NCI-H2081 treated with DMSO at 0.1 percent for 48 hours (cell line): Measurements from ENCODE around the gene DCAF4L1.

Experiments used
- DNase-seq: peaks from one replicate; lab custom pipeline; 2025; lab: John Stamatoyannopoulos, UW

Gene DCAF4L1, protein sequence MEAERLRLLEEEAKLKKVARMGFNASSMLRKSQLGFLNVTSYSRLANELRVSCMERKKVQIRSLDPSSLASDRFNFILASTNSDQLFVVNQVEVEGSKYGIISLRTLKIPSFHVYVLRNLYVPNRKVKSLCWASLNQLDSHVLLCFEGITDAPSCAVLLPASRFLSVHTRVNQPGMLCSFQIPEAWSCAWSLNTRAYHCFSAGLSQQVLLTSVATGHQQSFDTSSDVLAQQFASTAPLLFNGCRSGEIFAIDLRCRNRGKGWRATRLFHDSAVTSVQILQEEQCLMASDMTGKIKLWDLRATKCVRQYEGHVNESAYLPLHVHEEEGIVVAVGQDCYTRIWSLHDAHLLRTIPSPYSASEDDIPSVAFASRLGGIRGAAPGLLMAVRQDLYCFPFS

DNA sequence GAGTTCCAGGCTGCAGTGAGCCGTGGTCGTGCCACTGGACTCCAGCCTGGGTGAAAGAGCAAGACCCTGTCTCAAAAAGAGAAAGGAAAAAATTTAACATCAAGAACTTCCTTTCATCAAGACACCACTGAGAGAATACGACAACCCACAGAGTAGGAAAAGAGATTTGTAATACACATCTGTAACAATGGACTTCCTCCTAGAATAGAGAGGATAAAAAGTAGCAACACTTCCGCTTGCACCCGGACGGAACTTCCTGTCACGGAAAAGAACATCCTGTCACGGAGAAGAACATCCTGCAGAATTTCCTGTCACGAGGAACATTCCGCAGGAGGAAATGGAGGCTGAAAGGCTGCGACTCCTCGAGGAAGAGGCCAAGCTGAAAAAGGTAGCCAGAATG is at the start of gene DCAF4L1:
Gene DCAF4L1, plus strand, starts transcription at position 301 of the 400 bp plus-strand sequence. Its CDS starts 37 bp downstream, at position 338.
- no peak for DNase-seq

DNA sequence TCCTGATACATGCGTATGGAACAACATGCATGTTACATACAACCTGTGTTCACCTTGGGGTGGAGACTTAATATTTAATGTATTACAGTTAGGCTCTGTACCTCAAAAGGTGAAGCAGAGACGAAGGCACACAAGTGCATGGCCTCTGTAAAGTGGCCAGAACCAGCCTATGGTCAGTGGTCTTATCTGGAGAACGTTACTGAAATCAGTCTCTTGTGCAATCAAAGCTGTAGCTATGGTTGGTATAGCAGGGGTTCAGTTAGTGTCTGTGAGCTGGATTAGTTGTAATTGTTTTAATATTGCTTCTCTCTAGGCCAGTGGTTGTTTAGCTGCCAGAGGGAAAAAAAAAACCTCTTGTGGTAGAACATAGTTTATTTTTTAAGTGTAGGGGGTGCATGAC is 48.6 kb upstream of the DCAF4L1 start:
- DNase-seq: no peak

DNA sequence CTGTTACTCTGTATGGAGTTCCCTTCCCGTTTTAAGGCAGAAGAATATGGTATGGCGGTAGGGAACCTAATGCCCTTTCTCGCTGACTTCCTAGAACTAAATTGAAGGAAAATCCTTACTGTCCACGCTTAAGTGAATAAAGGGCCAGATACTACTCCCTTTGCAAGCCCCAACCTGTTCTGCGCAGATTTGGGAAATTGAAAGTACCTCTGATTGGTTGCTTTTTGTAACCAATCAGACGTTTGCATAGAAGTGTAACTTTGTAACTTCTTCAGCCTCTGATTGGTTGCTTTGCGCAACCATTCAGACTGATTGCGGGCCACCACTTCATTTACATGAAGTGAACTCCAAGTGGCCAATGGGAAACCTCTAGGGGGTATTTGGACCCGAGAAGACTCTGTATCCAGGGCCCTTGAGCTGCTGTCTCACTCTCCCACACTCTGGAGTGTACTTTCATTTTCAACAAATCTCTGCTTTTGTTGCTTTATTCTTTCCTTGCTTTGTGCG is 47.5 kb upstream of the DCAF4L1 start:
- peak; percentile 37 for DNase-seq

DNA sequence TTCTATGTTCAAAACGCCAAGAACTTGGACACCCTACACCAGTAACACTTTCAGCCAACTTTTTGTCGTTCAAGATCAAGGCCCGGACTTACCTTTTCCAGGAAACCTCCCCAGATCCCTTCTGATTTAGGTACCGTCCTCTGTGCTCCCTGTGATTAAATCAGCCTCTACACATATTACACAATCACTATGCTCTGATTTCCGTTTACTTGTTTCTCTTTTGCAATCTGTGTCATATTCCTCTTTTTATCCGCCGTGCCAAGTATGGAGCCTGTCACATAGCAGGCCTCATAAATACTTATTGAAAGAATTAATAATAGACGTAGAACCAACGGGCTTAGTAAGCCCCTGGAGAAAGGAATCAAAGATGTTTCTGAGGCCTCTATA is 47.0 kb upstream of the DCAF4L1 start:
- no peak for DNase-seq

DNA sequence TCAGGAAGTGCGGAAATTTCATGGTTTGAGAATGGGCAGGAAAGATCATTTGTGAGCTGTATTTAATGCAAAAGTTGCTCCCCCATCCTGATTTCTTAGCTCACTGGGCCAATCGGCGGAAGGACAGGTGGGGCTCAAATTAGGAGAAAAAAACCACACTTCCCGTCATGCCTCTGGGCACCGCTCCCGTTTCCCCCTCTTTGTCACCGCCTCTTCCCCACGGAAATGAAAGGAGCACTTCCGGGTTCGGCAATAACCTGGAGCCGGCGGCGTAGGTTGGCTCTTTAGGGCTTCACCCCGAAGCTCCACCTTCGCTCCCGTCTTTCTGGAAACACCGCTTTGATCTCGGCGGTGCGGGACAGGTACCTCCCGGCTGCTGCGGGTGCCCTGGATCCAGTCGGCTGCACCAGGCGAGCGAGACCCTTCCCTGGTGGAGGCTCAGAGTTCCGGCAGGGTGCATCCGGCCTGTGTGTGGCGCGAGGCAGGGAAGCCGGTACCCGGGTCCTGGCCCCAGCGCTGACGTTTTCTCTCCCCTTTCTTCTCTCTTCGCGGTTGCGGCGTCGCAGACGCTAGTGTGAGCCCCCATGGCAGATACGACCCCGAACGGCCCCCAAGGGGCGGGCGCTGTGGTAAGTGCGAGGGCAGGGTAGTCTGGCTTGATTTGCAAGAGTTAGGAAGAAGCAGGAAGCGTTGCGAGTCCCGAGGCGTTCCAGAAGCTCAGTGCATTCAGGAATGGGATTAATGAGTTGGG is 46.5 kb upstream of the DCAF4L1 start, which contains the start of gene TMEM33:
Gene TMEM33, plus strand, starts transcription at position 529 of the 751 bp plus-strand sequence. Its CDS starts 56 bp downstream, at position 585.
- peak; percentile 91 for DNase-seq

DNA sequence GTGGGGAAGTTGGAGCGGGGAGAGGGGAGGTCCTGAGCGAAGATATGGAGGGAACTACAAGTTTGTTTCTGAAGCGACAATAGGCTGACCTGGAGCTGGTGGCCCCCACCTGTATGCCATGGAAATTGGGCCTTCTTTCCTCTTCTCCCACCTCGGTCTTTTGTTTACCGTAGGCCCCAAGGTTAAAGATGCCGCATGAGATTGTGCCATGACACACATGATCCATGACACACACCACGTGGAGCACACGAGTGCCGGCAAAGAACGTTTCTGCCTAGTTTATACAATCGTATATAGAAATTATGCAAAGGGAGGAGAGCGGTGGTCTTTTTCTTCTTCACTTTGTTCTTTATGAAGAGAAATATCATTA is 45.9 kb upstream of the DCAF4L1 start:
- DNase-seq: no peak

DNA sequence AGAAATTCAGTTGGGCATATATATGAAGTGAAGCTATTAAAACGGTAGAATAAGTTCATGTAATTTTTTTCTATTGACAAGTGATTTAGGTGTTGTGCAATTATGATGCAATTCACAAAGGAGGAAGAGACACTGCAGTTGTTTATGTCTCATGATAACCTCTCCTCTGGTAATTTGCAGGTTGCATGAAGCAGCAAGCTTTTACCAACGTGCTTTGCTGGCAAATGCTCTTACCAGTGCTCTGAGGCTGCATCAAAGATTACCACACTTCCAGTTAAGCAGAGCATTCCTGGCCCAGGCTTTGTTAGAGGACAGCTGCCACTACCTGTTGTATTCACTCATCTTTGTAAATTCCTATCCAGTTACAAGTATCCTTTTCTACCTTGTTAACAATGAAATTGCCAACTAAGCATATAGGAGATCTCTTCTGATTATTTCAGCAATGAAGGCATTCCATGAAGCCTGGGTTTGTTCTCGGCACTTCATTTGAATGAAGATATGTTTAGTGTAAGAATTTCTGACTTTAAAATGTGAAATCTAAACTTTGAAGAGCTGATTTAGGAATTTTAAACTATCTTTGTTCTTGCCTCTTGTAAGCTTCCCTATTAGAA is 42.4 kb upstream of the DCAF4L1 start:
- DNase-seq: no peak

DNA sequence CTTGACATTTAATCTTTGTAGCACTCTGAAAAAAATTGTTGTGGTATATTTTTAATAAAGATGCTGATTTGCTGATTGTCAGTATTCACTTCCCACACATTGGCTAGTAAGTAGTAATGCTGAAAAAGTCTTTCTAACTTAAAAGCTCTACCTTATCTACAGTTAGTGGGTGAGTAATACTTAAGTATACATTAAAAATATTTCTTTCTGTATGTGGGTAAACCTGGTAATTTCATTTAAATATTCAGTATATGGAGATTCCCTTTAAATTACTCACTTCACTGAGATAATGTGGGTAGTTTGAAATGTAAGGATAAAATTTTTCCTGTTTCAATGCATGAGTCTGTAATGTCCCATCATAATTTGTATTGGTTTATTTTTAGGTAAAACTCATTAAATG is 40.7 kb upstream of the DCAF4L1 start:
- DNase-seq: no peak

DNA sequence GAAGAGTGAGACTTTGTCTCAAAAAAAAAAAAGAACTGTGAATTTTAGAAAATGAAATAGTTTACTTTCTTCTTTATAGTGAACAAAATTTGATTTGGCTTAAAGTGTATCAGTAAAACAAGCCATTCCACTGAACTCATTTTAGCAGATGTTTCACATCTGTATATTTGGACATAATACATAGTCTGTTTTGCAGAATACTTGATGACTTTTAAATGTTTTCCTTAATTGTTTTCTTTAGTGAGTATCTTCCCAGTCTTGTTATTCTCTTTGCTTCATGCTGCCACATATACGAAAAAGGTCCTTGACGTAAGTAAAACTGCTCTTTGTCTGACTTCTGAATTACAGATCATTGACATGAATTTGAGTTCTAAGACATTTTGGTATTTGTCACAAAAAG is 38.0 kb upstream of the DCAF4L1 start:
- DNase-seq: no peak

DNA sequence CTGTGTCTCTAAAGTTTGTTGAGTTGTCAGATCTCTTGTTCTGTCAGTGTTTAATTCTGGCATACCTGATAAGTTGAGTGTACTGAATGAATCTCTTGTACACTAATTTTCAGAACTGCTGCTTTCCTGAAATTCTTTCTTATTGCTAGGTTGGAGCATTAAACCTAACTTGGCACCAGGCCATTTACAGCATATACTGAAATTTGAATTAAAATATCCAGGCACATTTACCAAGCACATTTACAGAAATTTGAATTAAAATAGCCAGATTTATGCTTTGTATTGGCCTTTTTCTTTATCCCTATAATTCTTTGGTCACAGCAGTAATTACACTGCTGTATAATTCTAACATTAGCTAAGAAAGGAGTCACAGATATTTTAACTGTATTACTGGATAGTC is 37.5 kb upstream of the DCAF4L1 start:
- DNase-seq: no peak

DNA sequence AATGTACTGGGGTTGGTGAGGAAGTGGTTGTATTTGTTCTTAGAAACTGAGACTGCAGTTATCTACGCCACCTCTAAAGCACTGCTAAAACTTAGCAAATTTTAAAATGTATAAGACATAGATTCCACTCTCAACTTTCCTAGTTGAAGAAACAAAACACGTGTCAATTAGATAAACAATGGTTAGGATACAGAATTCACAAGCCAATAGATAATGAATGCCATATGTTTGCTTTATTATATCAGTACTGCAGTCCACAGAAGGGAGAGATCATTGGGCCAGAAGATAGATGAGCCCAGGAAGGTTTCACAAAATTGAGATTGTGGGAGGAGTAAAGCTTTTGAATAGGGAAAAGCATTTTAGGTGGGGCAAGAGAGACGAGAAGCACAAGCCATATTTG is 32.0 kb upstream of the DCAF4L1 start:
- DNase-seq: no peak

DNA sequence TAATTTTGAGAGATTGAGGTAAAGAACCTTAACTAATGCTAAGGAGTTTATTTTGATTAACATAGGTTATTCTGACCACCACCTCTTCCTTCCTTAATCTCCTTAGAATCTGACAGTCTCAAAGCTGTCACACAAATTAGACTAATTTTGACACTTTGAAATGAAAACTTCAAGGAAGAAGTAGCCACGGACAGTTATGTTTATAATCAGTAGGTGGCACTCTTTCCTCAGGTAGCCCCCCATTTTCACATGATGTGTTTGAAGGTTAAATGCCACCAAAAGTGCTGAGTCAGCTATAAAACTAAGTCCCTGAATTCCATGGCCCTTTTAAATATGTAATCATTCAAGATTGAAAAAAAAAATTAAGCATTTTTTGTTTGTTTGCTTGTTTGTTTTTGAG is 23.9 kb upstream of the DCAF4L1 start:
- DNase-seq: no peak

DNA sequence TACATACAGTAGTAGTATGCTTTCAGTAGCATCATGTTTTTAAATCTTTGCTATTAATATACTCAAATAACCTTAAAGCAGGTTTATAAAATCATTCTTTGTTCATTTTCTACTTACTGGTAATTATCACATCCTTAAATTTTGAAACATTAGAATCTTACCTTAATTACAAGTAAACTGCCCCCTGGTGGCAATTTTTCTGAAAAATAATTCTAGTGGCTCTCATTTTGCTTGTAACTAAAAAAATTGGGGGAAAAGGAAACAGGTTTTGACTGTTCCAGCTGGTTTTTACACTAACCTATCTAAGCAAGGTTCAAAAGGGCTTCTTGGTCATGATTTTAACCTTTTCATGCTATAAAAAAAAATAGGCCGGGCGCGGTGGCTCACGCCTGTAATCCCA is 18.5 kb upstream of the DCAF4L1 start:
- no peak for DNase-seq

DNA sequence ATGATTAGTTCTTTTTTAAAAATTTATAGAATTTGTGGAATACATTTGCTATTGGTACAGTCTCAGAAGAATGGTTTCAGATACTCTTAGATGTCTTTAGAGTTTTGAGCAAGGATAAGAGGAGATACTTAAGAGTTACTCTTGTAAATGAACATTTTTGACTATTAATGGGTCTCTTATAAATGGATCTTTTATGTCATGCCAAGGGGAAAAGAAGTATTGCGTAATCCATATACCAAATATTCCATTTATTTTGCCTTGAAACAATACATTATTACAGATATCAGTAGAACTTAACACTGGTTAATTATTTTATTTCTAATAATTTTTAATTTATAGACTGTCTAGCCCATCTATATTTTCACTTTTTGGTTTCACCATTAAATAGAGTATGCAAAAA is 17.2 kb upstream of the DCAF4L1 start:
- no peak for DNase-seq

DNA sequence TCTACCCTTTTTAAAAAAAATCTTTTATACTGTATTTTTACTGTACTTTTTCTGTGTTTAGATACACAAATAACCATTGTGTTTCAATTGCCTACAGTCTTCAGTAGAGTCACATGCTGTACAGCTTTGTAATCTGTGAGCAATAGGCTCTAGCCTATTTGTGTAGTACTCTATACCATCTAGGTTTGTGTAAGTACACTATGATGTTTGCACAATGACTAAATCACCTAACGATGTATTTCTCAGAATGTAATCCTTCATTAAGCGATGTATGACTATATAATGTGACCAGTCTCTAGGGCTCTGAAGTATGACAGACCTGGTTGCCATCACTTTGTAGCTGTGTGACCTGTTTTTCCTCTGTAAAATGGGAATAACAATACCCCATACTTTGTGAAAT is 14.2 kb upstream of the DCAF4L1 start:
- DNase-seq: no peak

DNA sequence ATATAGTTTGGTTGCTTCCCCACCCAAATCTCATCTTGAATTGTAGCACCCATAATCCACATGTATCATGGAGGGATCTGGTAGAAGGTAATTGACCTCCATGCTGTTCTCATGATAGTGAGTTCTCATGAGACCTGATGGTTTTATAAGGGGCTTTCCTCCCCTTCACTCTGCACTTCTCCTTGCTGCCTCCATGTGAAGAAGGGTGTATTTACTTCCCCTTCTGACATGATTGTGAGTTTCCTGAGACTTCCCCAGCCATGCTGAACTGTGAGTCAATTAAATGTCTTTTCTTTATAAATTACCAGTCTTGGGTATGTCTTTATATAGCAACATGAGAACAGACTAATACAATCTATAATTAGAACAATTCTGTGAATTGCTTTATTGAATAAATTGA is 11.9 kb upstream of the DCAF4L1 start:
- DNase-seq: no peak

DNA sequence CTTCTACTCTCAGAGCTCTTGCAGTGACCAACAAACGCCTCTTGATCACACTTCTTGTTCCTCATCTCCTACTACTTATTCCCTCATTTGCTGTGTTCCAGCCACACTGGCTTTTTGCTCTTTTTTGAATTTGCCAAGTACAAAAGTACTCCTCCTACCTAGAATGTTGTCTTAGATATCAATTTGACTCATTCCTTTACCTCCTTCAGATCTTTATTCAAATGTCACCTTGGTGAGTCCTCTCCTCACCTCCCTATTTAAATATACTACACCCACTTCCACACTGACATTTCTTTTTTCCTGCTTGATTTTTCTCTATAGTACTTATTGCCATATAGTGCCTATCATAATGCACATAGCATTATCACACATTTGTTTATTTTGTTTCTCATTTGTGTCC is 6.2 kb upstream of the DCAF4L1 start:
- no peak for DNase-seq

DNA sequence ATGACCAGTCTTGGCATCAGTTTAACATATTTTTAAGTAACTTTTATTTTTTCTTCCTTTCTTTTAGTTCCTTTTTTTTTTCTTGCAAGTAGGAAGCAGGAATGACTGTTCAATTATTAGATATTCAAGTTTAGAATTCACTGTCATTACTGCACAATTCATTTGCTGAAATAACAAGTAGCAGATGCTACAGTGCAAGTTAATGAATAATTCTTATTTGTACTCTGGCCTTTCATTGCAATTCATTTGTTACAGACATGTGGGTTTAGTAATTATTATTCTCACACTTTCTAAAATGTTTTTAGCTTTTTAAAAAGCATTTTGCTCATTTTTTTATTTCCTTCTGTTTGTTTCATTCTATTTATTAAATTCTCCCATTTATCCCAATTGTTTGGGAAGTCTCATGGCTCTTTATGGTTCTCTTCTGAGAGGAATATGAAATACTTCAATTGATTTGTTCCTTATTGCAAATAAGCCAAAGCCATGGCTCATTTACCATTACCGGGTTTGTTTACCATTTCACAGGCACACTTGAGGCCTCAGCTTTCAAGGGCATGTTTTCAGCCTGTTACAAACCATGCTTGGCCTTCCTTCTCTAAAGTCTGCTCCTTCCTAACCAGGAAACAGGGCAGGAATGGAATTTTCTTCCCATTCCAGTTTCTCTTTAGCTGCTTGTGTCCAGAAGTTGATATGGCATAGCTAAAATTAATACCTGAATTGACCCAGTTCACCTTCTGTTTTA is 4.6 kb upstream of the DCAF4L1 start:
- no peak for DNase-seq

DNA sequence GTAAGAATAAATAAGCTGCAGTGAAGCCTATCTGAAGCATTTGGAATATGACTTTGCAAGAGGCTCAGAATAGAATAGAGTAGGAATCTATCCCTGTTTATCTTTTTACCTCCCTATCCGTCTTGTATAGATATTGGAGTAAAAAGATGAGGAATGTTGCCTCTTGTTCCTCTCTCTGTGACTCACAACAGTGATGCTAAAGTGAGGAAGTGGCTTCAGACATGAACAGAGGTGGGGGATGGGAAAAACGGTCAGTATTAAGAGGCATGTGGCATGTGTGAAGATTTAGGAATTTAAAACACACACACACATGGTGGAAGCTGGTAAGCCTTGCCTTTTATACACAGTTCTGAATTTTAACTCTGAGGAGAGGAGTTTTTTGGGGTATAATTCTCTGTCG is 3.8 kb upstream of the DCAF4L1 start:
- no peak for DNase-seq

DNA sequence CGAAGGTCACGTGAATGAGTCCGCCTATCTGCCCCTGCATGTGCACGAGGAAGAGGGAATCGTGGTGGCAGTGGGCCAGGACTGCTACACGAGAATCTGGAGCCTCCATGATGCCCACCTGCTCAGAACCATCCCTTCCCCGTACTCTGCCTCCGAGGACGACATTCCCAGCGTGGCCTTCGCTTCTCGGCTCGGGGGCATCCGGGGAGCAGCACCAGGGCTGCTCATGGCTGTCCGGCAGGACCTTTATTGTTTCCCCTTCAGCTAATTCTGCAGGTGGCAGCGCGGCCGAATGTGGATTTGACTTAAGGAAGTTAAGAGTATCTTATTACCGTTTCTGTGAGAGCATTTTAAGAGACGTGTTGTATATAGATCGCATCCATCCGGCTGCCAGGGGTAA is 1.2 kb downstream of the DCAF4L1 start:
- no peak for DNase-seq

DNA sequence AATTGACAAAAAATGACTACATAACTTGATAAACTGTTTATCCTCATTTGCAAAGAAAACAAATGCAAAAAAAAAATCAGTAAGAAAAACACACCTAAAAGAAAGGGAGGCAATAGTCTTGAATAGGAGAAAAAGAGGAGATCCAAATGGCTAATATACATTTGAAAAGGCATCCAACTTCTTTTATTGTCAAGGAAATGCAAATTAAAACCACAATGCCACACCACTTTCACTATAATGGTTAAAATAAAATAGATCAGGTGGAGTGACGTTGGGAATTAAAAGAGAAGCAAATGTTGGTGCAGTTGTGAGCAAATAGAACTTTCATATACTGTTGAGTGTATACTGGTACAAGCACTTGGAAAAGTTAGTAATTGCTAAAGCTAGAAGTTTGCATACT is 3.6 kb downstream of the DCAF4L1 start:
- DNase-seq: no peak

DNA sequence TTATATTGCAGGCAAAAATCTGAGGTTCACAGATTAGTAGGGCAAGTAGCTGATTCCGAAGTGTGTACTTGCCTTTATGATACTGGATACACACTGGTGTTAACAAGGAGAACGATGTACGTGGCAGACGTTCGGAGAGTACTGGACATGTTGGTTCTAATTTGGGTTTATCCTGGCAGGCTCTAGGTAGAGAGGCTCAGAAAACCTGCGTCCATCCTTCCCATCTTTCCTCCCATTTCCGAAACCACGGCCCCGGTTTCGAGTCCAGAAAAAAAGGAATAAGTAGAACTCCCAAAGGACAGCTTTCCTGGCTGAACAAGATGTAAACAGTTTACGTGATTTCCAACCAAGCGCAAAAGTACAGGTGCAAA is 8.4 kb downstream of the DCAF4L1 start:
- DNase-seq: no peak
